Hypothalamus (tissue), 51 donors: ENCODE measurements around the gene PPP2R2B.

Source experiments
- DNase-seq, 51 donors: peaks; one replicate each; lab custom pipeline; 2025; lab: John Stamatoyannopoulos, UW

PPP2R2B gene

DNA sequence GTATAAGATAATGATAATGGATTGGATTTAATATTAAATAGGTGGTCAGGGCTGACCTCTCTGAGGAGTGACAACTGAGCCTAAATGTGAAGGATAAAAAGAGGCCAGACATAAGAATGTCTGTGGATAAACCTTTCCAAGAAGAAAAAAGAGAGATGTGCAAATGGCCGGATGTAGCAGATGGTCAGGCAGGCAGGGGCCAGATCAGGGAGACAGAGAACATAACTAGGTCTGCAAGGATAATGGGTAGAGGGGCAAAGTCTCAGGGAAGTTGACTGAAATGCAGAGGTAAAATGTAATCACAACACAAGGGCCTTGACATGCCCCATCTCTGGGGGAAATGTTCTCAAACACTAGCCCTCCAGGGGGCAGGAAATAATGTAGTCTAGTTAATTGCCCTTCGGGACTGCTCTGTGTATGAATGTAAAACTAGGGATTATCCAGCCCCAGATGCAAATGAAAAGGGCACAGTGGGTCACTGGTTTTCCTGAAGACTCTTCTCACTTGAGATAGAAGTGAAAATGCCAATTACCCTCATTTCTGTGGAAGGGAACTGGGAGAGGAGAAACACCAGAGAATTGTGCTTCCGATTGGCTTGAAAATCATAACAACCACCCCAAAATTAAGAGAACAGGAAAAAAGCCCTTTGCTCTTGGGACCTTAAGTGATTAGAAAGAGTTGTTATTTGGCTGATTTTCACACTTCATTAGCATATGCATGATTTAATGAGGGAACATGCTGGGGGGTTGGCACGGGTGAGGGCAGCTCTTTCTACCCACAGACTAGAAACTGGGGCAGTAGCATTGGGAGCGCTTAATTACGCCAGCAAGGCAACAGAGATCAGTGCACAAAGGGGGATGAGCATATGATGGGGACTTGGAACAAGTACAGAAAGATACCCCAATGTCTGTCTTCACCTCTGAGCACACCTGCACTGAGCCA, 88.6 kb downstream of the PPP2R2B start:
- DNase-seq, result peak in 13 of 51 donors; percentile 6 to 62 (median 25)

DNA sequence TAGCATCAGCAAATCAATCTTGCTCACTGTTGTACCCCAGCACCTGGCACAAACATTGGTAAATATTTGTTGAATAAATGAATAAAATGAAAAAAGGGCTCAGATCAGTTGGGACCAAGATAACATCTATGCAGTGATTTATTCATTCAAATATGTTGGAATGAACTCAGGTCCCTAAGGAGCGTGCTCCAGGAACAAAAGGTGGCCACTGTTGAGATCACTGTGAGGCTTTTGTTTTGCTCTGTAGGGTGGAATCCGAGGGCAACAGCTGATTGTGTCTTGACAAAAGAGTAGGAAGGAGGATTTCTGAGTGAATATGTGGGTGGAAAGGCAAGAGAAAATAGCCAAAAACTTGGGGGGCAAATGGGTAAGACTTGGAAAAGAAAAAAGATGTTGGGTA, 89.7 kb downstream of the PPP2R2B start:
- DNase-seq, result no peak

DNA sequence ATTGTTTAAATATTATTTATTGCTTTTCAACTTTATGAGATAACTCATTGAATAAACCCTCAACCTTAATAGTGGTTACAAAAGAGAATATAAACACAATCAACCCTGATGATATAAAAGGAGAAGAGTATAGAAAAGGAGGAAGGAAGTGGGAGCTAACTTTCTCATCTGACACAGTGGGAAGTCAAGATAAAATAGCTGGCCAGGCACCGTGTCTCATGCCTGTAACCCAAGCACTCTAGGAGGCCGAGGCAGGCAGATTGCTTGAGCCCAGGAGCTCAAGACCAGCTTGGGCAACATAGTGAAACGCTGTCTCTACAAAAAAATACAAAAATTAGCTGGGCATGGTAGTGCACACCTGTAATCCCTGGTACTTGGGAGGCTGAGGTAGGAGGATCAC, 93.5 kb downstream of the PPP2R2B start:
- peak in 3 of 51 donors; percentile 2 to 7 (median 4) for DNase-seq

DNA sequence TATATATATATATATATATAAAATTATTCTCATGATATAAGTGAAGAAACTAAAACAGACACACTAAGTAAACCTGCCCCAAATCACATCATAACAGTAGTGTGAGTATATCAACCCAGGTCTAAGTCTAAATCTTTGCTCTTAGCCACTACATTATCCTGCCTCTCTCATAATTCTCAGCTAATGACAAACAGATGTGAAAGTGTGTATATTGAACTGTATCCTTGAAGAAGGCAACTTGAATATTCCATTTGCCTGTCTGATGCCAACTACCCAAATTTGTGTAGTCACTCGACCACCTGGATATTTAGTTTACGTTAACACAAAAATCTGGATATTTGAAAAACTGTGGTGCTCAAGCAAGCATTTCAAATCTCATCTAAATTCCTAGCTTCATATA, 97.4 kb downstream of the PPP2R2B start:
- DNase-seq, result no peak

DNA sequence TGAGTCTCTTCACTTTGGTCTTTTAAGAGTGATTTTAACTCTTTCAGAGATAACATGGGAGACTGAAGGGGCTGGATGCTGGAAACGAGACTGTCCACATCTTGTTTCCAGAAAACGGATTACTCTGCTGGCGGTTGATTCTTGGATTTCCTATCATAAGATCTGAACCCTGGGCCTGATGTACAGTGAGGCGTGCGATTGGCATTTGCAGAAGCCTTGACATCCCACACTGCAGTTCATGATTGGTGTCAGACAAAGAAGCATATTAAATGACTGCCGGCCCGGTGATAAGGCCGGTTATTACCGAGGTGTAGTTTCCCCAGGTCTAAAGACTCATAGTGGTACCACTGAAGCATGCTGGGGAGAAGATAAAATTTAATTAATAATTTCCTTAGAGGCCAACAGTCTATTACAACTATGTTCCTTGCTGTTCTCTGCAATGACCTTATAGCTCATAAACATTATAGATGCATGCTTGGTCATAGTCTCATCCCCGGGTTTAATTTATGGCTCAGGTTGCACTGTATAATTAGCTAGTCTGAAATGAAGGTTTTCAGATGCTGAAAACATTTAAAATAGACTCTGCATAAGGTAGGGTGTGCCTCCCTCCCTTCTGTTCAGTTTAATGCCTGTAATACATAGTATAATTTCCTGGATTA, 99.2 kb downstream of the PPP2R2B start:
- DNase-seq, result no peak

DNA sequence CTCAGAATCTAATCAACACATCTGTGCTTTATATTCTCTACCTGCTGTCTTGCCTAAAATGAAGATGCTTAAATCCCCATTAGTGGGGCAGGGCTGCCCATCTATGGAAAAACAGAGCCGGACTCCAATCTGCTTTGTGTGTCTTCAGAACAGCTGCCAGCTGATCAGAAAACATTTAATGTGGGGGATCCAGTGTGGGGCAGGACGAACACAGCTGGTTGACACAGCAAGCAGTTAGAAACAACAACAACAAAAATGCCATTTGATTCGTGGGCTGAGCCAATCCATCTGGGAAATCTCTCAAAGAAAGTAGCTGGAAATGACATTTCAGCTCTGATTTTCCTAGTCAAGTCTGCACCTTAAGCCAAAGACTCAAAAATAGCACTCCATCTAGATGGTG, 99.8 kb downstream of the PPP2R2B start:
- peak in 6 of 51 donors; percentile 3 to 26 (median 10) for DNase-seq

DNA sequence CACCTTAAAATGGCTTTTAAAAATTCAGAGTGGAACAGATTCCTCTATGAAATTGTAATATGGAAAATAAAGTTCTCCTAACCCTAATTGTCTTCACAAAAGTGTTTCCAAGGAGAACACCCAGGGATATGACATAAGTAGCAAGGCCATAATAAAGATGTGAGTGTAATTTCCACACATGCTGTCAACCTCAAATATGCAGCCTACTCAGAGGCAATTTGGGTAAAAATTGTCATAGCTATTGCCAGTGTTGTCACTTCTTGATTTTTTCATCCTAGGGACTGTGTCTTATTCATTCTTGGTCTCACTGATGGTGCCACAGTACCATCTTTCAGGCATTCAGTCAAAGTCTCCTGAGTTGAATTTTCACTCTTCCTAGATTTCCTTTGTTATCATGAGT, 100.3 kb downstream of the PPP2R2B start:
- DNase-seq, result peak in 1 of 51 donors; percentile 26

DNA sequence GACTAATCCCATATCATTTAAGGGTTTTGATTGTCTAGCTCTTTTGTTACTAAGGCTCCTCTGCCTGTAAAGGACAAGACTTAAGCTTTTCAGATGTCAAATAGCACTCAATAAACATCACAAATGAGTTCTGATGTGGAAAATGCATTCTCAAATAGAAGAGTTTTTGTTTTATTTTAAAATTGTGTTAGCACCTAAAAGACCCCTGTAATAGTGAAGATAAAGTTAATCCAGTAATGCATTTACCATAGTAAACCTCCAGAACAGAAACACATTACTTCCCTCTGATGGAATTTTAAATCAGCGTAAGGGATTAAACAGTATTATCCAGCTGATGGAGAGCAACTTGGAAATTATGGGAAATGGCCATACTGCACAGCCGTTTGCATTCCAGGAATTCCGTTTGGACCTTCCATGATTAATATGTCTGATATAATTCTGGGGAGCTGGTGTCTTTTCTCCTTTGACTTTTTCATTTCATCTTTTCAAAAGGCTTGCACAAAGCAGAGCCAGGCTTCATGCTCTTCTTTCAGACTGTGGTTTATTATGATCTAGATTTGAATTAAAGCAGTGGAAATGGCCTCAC, 105.6 kb downstream of the PPP2R2B start:
- no peak for DNase-seq

DNA sequence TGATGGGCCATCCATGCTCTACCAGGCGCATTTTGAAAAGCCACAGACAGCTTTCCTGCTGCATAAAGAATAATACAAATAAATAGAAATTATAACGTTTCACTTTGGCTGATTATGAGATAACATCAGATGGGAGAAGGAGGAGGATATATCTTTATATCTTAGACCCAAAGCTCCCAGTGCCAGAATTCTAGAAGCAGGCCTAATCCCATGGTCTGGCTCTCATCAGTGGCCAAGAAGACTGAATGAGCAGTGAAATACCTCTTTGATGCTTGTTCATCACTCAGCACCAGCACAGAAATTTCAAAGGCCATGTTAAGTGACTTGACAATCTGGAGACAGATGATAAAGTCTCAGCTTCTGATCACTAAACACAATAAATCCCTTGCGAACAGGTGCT, 107.6 kb downstream of the PPP2R2B start:
- no peak for DNase-seq

DNA sequence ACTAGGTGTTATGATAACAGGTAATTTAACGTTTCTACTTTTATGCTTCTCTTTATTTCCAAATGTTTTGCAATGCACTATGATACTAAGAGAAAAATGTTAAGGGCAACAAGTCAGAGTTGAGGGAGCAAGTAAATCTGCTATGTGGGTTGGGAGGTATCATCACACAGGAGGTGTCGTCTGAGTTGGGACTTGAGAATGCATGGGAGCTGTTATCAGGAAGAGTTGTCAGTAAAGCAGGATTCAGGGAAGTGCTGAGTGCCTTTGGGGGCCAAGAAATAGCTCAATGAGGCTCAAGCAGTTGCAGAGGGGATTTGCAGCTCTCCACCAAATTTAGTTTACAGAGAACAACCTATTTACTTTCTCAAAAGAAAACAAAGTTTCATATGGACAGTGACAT, 108.0 kb downstream of the PPP2R2B start:
- DNase-seq, result no peak

DNA sequence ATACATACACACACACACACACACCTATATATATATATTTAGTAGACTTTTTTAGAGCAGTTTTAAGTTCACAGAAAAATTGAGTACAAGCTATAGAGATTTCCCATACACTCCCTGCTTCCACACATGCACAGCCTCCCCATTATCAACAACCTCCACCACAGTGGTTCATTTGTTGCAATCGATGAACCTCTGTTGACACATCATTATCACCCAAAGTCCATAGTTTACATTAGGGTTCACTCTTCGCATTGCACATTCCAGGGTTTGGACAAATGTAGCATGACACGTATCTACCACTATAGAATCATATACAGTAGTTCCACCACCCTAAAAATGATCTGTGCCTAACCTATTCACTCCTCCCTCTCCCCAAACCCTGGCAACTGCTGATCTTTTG, 111.0 kb downstream of the PPP2R2B start:
- no peak for DNase-seq

DNA sequence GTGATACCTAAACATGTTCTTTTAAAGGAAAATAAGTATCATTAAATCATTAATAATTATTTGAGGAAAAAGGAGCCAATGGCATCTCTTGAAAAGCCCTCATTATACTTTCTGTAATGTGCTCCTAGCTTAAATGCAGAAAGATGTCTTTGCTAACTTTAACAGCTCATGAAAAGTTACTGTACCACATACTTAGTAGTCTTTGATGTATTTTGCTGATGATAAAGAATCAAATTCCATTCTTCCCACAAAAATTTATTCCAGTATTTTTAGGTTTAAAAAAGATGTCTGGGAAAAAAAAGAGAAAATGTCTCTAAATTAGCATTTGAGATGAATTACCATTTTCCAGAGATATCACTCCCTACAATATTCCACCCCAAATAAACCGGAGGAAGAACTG, 112.5 kb downstream of the PPP2R2B start:
- no peak for DNase-seq

DNA sequence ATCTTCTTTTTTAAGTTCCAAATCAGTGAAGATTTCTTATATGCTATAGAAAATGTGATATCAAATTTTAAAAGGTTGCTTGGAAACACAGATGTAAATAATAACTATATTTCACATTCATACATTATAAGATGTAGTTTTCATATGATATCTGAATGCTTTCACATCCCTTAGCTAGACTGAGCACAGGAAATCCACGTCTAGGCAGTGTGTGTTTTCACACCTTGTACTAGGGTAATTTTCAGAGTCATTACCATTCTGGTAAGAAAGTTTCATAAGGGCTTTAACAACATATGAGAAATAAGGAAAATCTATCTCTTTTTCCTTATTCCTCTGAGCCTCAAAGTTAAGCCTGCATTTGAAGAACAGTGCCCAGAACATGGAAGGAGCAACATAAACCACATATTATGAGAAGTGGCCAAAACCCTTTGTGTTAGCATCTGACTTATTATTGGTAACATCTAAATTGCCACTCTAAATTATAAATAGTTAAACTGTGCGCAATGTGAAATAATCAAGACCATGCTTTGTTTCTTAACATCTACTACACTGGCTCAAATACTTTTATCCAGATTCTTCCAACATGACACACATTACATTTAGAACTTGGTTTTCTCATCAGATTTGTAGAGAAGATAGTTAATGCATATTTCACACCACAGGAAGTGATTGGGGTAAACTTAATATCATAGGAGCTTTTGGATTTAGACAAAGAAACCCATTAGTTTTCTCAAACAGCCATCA, 113.3 kb downstream of the PPP2R2B start:
- no peak for DNase-seq

DNA sequence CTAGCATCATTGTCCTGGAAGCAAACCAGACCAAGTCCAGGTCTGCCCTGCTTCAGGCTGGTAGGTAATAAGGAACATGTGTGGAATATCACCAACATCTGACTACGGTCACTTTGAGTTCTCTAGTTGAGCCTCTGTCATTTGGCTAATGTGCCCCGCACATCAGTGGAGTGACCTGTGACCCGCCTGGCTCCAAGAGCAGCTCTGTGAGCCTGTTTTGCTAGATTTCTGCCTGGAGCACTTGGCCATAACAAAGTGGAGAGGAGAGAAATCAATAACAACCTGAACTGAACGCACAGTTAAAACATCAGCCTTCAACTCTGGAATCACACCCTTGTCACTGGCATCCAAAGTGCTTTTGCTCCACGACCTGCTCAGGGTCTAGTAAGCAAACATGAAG, 115.7 kb downstream of the PPP2R2B start:
- DNase-seq, result no peak

DNA sequence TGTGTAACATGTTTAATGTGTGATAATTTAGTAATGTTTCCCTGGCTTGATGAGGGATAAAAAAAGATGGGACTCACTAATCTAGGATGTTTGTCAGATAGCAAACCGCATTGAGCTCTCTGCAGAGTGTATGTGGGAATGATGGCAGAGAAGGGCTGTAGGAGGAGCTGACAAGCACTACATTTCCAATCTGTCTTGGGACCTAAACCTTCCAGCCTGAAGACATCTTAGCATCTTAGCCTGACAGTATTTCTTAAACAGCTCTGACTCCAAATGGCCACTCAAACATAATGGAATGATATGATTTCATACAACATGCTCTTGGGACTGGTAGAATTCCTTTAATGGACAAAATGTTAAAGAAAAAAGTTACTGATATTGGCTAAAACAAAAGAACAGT, 116.7 kb downstream of the PPP2R2B start:
- DNase-seq, result no peak

DNA sequence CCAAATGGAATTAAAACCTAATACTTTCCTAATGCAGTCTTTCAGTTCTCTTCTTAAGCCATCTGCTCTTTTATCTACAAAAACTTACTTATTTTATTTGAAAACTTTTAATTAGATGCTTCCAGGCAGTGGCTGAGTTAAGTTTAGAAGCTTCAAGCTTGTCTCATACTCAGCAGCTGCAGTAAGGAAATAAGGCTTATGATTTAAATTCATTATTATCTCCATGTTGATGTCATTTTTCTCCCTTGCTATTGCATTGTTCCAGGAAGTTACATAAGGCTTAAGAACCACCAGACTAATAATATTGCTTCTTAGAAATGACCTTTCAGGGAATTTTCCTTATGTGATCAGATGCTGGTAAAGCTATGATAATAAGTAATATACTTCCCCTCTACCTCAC, 119.6 kb downstream of the PPP2R2B start:
- no peak for DNase-seq

DNA sequence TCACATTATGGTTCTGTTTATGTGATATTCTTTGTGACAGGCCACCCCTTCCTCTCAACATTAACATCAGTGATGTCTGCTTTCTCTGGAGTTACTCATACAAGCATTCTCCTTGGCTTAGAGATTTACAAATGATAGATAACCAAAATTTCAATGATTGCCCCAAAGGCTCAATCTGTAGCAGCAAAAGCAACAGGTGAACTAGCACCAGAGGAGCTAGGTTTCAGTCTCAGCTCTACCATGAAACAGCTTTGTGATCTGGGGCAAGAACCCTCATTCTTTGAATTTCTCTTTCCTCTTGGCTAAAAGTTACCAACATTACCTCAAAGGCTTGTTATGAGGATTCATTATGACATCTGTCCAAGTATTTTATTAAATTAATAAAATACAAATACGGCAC, 120.5 kb downstream of the PPP2R2B start:
- no peak for DNase-seq

DNA sequence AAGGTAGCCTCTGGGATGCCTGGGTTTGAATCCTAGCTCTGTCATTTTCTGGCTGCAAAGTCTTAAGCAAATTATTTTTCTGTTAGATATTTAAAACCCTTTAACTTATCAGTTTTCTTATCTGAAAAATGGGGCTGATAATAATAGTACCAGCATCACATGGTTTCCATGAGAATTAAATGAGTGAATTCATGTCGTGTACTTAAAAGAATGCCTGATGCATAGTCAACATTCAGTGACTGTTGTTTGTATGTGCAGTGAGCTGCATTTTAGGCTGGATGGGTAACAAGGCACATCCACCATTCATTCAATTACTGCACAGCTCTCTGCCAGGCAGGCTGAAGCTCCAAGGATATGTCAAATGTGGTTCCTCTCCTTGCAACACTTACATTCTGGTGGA, 122.0 kb downstream of the PPP2R2B start:
- no peak for DNase-seq

DNA sequence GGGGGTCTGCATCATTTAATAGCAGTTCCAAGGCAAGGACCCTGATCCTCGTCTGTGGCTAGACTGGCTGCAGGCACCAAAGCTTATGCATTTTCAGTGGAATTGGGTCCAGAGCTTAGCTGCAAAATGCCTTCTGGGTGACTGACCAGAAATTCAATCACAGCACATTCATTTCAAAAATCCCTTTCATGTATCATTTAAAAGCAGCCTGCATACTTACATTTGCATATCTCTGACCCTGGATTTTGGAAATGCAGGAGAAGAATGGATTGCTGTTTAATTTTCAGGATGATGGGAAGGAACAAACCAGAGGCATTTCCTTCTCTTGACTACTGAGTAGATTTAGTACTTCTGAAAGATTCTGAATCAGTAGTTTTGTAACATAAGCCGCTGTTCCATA, 122.8 kb downstream of the PPP2R2B start:
- no peak for DNase-seq

DNA sequence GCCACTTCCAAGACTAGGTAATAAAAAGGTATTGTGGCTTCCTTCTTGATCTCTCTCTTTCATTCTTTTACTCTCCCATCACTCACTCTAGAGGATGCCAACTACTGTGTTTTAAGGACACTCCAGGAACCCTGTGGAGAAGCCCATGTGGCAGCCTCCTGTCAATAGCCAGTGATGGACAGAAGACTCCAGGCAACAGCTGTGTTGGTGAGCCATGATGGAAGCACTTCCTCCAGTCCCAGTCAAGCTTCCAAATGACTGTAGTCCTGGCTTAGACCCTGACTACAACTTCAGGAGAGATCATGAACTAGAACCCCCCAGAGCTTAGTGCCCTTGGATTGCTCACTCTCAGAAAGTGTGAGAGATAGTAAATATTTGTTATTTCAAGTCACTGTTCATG, 123.9 kb downstream of the PPP2R2B start:
- DNase-seq, result no peak

DNA sequence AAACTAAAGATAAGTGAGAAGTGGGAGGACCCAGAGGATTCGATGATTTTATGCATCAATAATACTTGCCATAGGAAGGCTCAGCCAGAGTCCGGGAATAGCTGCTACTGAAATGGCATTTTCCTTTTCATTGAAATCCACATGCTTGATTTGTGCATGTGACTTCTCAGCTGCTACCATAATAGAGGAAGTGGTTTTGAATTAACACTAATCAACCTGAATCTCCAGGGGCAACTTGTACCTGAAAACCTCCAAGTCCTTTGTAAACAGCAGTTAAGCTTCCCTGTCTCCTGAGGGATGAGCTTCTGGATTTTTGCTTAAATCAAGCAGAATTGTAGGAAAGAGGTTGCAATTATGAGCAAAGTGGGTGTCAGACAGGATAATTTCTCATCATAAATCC, 124.9 kb downstream of the PPP2R2B start:
- no peak for DNase-seq
